ENCODE data around the gene PRODH2. TPM values are rescaled to one million over a fixed set of nuclear protein-coding genes. Genes with fewer than 3 reads are reported as not detected.

The PRODH2 gene
- total RNA-seq, 1 donor from 2014 or later, result not detected

- H3K36me3 ChIP-seq (ENCODE audit: control insufficient read depth, insufficient read depth, low read length), result no peaks in the 10 kb centered on the region
- H3K4me3 ChIP-seq (ENCODE audit: low read depth, low read length), result no peak overlapping the region
- no peak for TF ChIP-seq CTCF (IDR thresholded peaks at IDR 0.05; ENCODE audit: insufficient read depth, low read length, poor library complexity, severe bottlenecking)
- no peak for DNase-seq (ENCODE audit: low read depth)
- H3K27me3 ChIP-seq (ENCODE audit: control insufficient read depth, insufficient read depth, low read length), result peaks cover 3% of the 10 kb centered on the region
Measured at GRCh38 chr19:35789978-35790944, 22.4 kb downstream of the PRODH2 start.

DNA sequence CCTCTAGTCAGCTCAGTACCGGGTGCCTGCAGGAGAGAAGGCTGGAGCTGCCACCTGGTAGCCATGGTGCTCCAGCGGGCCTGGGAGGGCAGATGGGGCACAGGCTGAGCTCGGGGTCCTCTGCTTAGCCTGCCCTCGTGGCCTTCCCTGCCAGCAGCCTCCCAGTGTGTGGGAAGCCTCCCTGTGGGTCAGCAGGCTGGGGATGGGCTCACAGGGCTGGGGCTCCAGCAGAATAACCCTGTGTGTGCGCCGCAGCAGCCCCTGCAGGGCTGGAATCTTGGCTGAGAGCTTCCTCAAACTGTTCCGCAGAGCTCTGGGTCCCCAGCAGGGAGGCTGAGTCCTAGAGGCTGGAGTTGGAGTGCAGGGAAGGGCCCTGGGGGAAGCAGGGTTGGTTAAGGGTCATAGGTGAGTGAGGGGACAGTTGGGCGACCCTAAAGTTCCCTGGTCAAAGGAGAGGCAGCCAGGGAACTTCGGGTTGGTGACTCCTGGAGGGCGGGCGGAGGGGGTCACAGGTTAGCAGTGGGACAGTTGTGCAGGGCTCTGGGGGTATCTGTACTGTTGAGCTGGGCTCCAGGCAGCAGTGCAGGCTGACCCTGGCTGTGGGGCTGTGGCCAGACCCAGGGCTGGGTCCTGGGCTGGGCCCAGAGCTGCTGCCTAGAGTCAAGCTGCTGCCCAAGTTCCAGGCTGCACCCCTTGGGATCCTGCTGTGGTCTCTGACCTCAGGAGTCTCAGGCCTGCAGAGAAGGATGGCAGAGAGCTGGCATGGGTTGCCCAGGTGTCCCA lies 23.3 kb downstream of the PRODH2 start:
- Histone ChIP-seq H3K27me3 (ENCODE audit: control insufficient read depth, insufficient read depth, low read length) (peaks cover 3% of the 10 kb centered on the region), H3K36me3 (ENCODE audit: control insufficient read depth, insufficient read depth, low read length) (no peaks in the 10 kb centered on the region), H3K4me3 (ENCODE audit: low read depth, low read length) (no peak overlapping the region)
- no peak for TF ChIP-seq CTCF (IDR thresholded peaks at IDR 0.05; ENCODE audit: insufficient read depth, low read length, poor library complexity, severe bottlenecking)
- no peak for DNase-seq (ENCODE audit: low read depth)

DNA sequence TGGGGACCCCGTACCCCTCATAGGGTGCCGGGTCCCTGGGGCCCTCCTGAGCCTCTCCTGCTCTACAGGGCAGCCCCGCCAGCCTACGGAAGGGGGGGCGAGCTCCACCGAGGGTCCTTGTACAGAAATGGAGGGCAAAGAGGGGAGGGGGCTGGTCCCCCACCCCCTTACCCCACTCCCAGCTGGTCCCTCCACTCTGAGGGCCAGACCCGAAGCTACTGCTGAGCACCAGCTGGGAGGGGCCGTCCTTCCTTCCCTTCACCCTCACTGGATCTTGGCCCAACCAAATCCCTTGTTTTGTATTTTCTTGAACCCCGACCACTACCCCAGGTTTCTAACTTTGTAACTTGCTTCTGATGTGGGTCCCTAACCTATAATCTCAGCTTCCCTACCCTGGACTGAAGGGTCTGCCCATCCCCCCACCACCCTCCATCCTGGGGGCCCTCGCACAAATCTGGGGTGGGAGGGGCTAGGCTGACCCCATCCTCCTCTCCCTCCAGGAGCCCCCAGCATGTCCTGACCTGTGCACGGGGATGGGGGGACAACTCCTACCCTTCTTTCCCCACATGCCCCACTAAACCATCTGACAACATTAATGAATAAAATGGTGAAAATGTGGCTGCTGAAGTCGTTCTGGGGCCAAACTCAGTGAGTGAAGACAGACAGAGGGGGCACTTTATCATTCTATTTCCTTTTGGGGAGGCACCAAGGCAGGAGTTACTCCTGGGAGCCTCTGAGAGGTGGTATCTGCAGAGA lies 24.3 kb downstream of the PRODH2 start:
- no peak overlapping the region for H3K4me3 ChIP-seq (ENCODE audit: low read depth, low read length)
- H3K36me3 ChIP-seq (ENCODE audit: control insufficient read depth, insufficient read depth, low read length), result no peaks in the 10 kb centered on the region
- peaks cover 3% of the 10 kb centered on the region for H3K27me3 ChIP-seq (ENCODE audit: control insufficient read depth, insufficient read depth, low read length)
- no peak for TF ChIP-seq CTCF (IDR thresholded peaks at IDR 0.05; ENCODE audit: insufficient read depth, low read length, poor library complexity, severe bottlenecking)
- no peak for DNase-seq (ENCODE audit: low read depth)

- Histone ChIP-seq H3K27me3 (ENCODE audit: control insufficient read depth, insufficient read depth, low read length) (peaks cover 3% of the 10 kb centered on the region), H3K4me3 (ENCODE audit: low read depth, low read length) (no peak overlapping the region), H3K36me3 (ENCODE audit: control insufficient read depth, insufficient read depth, low read length) (no peaks in the 10 kb centered on the region)
- DNase-seq (ENCODE audit: low read depth), result no peak
- TF ChIP-seq CTCF (IDR thresholded peaks at IDR 0.05; ENCODE audit: insufficient read depth, low read length, poor library complexity, severe bottlenecking), result no peak
Measured at GRCh38 chr19:35787227-35787799, 25.3 kb downstream of the PRODH2 start.

DNA sequence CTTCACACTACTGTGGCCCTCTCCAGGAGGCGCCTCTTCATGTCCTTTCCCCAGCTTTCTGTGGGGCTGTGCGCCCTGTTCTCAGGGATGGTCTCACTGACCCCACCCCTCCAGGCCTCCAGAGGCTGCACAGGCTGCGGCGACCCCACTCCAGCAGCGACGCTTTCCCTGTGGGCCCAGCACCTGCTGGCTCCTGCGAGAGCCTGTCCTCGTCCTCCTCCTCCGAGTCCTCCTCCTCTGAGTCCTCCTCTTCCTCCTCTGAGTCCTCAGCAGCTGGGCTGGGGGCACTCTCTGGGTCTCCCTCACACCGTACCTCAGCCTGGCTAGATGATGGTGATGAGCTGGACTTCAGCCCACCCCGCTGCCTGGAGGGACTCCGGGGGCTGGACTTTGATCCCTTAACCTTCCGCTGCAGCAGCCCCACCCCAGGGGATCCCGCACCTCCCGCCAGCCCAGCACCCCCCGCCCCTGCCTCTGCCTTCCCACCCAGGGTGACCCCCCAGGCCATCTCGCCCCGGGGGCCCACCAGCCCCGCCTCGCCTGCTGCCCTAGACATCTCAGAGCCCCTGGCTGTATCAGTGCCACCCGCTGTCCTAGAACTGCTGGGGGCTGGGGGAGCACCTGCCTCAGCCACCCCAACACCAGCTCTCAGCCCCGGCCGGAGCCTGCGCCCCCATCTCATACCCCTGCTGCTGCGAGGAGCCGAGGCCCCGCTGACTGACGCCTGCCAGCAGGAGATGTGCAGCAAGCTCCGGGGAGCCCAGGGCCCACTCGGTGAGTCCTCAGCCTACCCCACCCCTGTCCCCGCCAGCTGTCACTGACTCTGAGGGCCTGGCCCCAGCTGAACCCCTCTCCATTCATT lies 26.1 kb downstream of the PRODH2 start:
- Histone ChIP-seq H3K36me3 (ENCODE audit: control insufficient read depth, insufficient read depth, low read length) (no peaks in the 10 kb centered on the region), H3K4me3 (ENCODE audit: low read depth, low read length) (no peak overlapping the region), H3K27me3 (ENCODE audit: control insufficient read depth, insufficient read depth, low read length) (peaks cover 3% of the 10 kb centered on the region)
- TF ChIP-seq CTCF (IDR thresholded peaks at IDR 0.05; ENCODE audit: insufficient read depth, low read length, poor library complexity, severe bottlenecking), result no peak
- no peak for DNase-seq (ENCODE audit: low read depth)

All from kidney epithelial cell (primary cell).